ENCODE data around the gene PRAC2.

Gene PRAC2

GRCh38 chr17:48751733-48752398 lies 28.9 kb downstream of the PRAC2 start:
- TF ChIP-seq, protein P1, sequence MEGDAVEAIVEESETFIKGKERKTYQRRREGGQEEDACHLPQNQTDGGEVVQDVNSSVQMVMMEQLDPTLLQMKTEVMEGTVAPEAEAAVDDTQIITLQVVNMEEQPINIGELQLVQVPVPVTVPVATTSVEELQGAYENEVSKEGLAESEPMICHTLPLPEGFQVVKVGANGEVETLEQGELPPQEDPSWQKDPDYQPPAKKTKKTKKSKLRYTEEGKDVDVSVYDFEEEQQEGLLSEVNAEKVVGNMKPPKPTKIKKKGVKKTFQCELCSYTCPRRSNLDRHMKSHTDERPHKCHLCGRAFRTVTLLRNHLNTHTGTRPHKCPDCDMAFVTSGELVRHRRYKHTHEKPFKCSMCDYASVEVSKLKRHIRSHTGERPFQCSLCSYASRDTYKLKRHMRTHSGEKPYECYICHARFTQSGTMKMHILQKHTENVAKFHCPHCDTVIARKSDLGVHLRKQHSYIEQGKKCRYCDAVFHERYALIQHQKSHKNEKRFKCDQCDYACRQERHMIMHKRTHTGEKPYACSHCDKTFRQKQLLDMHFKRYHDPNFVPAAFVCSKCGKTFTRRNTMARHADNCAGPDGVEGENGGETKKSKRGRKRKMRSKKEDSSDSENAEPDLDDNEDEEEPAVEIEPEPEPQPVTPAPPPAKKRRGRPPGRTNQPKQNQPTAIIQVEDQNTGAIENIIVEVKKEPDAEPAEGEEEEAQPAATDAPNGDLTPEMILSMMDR (IDR thresholded peaks at IDR 0.05) = no peak

GRCh38 chr17:48752399-48753288 lies 29.7 kb downstream of the PRAC2 start:
- TF ChIP-seq, protein P1 (IDR thresholded peaks at IDR 0.05) = no peak

DNA sequence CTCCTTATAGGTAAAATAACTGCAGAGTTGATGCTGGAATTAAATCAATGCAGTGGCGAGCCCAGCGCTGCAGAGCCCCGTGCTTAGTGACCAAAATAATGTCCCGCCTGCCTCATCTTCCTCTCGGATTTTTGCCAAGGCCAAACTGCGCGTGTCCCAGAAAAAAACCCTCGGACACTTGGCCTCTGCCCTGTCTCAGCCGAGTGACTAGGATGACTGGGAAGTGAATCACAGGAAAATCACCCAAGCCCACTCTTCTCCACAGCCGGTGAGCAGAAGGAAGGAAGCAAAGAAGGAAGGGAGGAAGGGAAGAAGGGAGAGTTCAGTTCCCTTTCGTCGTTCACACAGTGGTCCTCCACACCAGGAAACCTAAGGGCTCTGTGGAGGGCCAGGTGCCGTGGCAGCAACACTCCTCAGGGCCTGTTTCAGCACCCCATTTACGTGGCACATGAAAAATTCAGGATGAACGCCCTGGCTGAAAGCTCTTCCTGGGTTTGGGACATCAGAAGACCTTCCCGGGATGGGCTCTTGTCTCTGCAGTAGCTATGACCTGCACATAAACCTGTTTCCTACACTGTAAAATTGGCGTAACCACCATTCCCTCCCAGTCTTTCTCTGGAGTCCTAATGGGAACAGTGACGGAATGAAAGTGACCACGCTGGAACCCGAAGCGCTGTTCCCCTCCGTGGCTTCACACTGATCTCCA lies 31.0 kb downstream of the PRAC2 start:
- TF ChIP-seq, protein P1 (IDR thresholded peaks at IDR 0.05) = no peak

GRCh38 chr17:48754500-48755261 lies 31.7 kb downstream of the PRAC2 start:
- TF ChIP-seq, protein P1 (IDR thresholded peaks at IDR 0.05) = no peak

GRCh38 chr17:48755356-48755755 lies 32.4 kb downstream of the PRAC2 start:
- TF ChIP-seq, protein P1 (IDR thresholded peaks at IDR 0.05) = no peak

DNA sequence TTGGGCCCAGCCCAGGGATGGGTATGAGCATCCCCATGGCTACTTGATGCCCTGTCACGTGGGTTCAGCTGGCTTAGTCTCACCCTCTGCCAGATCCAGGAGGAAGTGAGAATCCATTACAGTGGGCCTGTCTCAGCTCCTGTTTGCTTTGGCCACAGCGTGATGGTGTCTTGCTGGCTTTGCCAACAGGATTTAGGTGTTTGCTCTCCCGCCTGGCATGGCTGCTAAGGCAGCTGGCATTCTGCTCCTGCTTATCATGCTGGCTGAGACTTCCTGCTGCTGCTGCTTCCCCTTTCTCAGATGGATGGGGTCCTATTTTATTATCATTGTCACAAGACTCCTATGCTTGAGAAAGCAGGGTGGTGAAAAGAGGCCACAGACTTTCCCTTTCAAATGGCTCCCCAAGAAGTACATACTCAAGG lies 33.9 kb downstream of the PRAC2 start:
- TF ChIP-seq, protein P1 (IDR thresholded peaks at IDR 0.05) = no peak

DNA sequence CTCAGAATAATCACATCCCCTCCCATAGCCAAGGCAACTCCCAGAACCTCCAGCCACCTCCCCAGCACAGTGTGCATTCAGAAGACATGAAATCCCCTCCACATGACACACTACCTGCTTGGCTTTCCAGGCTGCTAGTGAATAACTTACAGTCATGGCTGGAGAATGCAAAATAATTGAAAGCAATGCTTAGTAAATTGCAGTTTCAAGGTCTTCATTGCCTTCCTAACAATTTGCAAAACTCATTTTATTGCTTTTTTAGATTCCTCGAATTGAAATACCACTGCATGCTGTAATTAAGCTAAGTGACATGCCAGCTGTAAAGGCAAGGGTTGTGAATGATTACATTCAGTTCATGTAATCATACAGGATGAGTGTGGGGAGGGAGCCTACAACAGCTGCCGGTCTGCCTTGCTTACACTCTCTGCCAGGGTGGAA lies 34.6 kb downstream of the PRAC2 start:
- TF ChIP-seq, protein P1 (IDR thresholded peaks at IDR 0.05) = no peak

All from LNCAP (cell line).